C4-2B (cell line): ENCODE results near the gene XPNPEP3.

Source experiments
- H3K27ac ChIP-seq: fragments of 450-650 bp; 2 replicates; pipeline ENCODE4 v1.5.1; 2017
- CTCF ChIP-seq: fragments of 450-650 bp; conservative IDR thresholded peaks from 2 replicates; pipeline ENCODE4 v1.5.1; 2017; ENCODE audit warnings: mild to moderate bottlenecking
- ZFX ChIP-seq: fragments of 450-650 bp; IDR thresholded peaks from 2 replicates; pipeline ENCODE4 v1.6.1; 2017

Gene XPNPEP3

DNA sequence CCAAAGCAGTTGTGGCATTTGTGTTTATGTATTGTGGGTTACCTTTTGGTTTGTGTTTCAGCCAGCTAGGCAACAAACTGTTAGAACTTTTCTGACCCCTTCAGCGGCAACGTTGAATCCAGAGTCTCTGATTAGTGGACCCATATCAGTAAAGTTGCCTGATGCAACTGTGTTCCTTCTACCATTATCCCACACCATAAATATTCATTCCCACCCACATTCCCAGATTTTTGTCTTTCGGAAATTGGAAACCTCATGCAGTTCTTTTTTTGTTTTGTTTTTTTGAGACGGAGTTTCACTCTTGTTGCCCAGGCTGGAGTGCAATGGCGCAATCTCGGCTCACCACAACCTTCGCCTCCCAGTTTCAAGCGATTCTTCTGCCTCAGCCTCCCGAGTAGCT is 63.6 kb downstream of the XPNPEP3 start:
- no peak overlapping the region for H3K27ac ChIP-seq
- TF ChIP-seq CTCF (no peak), ZFX (no peak)

GRCh38 chr22:40922484-40923303 is 65.7 kb downstream of the XPNPEP3 start:
- H3K27ac ChIP-seq = no peak overlapping the region
- TF ChIP-seq CTCF (peak; percentile 85), ZFX (no peak)

DNA sequence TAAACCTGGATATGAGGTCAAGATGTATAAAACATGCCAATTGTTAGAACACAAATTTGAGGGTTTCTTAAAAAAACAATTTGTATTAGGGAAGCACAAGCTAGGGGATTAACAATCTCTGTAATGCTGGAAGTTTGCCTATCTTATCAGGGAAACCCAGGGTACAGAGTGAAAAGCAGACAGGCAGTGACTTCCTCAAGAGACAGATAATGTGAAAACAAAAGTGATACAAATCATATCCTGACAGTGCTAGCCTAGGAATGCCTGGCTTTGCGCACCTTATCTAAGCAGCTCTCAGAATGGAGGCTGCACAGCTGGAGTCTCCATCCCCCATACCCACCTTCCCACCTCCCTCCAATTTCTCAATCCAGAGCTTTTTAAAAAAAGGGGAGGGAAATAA is 71.7 kb downstream of the XPNPEP3 start:
- no peak for TF ChIP-seq CTCF
- no peak for TF ChIP-seq ZFX
- no peak overlapping the region for H3K27ac ChIP-seq

DNA sequence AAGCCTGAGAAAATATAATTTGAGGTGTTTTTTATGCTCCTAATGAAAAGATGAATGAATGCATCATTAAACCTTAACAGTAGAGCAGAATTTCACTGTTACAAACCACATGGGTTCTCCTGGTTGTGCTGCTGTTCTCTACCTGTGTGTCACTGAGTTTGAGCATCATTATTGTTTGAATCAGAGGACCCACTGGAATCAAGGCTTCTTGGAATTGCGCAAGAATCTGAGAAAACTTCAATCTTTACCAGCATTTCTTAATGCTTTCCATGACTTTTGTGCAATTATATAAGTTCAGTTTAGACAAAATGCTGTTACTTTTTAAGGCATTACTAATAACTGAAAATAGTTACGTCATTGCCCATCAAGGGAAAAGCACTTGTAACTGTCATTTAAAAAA is 75.4 kb downstream of the XPNPEP3 start:
- no peak overlapping the region for H3K27ac ChIP-seq
- TF ChIP-seq ZFX (no peak), CTCF (no peak)

DNA sequence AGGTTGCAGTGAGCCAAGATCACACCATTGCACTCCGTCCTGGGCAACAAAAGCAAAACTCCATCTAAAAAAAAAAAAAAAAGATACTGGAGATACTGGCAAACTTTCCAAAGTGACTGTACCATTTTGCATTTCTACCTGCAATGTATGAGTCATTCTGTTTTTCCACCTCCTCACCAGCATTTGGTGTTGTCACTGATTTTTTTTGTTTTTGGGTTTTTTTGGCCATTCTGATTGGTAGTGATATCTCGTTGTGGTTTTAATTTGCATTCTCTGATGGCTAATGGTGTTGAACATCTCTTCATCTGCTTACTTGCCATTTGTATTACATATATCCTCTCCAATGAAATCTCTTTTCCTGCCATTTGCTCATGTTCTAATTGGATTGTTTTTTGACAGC is 82.3 kb downstream of the XPNPEP3 start:
- TF ChIP-seq CTCF (no peak), ZFX (no peak)
- H3K27ac ChIP-seq = no peak overlapping the region

- TF ChIP-seq ZFX = no peak
- TF ChIP-seq CTCF = no peak
- H3K27ac ChIP-seq = peak within 1 kb of the TSS; percentile 81
Measured at GRCh38 chr22:40950962-40951794, 94.2 kb downstream of the XPNPEP3 start, which contains the start of gene RBX1. TSS of gene RBX1 (plus strand) at chr22:40951378. CDS start at chr22:40951399, 21 bp downstream.
